NOMO-1 treated with dmso at 0.1 percent for 144 hours (cell line): ENCODE measurements around the gene PTPN18.
A peak's percentile ranks its signal among the peaks of the same experiment; 100 is the strongest.
"Not testable (repeated sequence)": the region's sequence is repeated elsewhere in the genome, so short reads cannot be mapped to it uniquely, and the experiment has no call there.

Experiments
- DNase-seq: peaks from one replicate; lab custom pipeline; 2025; ENCODE audit not compliant: unreplicated experiment; lab: John Stamatoyannopoulos, UW

The PTPN18 gene

GRCh38 chr2:130380096-130380934, 24.5 kb downstream of the PTPN18 start:
- DNase-seq: no peak

GRCh38 chr2:130381145-130381544, 25.3 kb downstream of the PTPN18 start:
- DNase-seq: no peak

- no peak for DNase-seq
Measured at GRCh38 chr2:130381619-130382018, 25.8 kb downstream of the PTPN18 start.

- DNase-seq: no peak
Measured at GRCh38 chr2:130382313-130382917, 26.6 kb downstream of the PTPN18 start.

- peak; percentile 33 for DNase-seq
Measured at GRCh38 chr2:130385709-130386108, 29.9 kb downstream of the PTPN18 start.

GRCh38 chr2:130387071-130387400, 31.2 kb downstream of the PTPN18 start:
- DNase-seq: no peak

- no peak for DNase-seq
Measured at GRCh38 chr2:130387804-130388203, 31.9 kb downstream of the PTPN18 start.

GRCh38 chr2:130388221-130388907, 32.5 kb downstream of the PTPN18 start:
- DNase-seq: no peak

GRCh38 chr2:130389358-130389757, 33.5 kb downstream of the PTPN18 start:
- DNase-seq: no peak

GRCh38 chr2:130389783-130390182, 33.9 kb downstream of the PTPN18 start:
- no peak for DNase-seq

GRCh38 chr2:130390460-130391057, 34.7 kb downstream of the PTPN18 start:
- no peak for DNase-seq

- DNase-seq: peak; percentile 63
Measured at GRCh38 chr2:130391058-130391871, 35.4 kb downstream of the PTPN18 start.

- no peak for DNase-seq
Measured at GRCh38 chr2:130391872-130392670, 36.2 kb downstream of the PTPN18 start.

GRCh38 chr2:130393318-130393910, 37.6 kb downstream of the PTPN18 start:
- no peak for DNase-seq

GRCh38 chr2:130406280-130406679, 50.4 kb downstream of the PTPN18 start:
- not testable (repeated sequence) for DNase-seq

- DNase-seq: not testable (repeated sequence)
Measured at GRCh38 chr2:130416693-130417092, 60.8 kb downstream of the PTPN18 start.

GRCh38 chr2:130418845-130419244, 63.0 kb downstream of the PTPN18 start:
- not testable (repeated sequence) for DNase-seq
